IPS-18a (cell line): ENCODE data around the gene TMOD1.

Experiments
- H3K27ac ChIP-seq: one replicate; pipeline ENCODE4 v1.5.1; 2013; ENCODE audit warnings: low read length
- H3K27me3 ChIP-seq: one replicate; pipeline ENCODE4 v1.6.1; 2013; ENCODE audit warnings: mild to moderate bottlenecking, low read length; ENCODE audit not compliant: control insufficient read depth, insufficient read depth
- H3K36me3 ChIP-seq: one replicate; pipeline ENCODE4 v1.6.1; 2013; ENCODE audit warnings: low read depth, low read length; ENCODE audit not compliant: control insufficient read depth
- H3K4me1 ChIP-seq: one replicate; pipeline ENCODE4 v1.6.1; 2013; ENCODE audit warnings: low read depth, low read length; ENCODE audit not compliant: control insufficient read depth
- H3K4me3 ChIP-seq: one replicate; pipeline ENCODE4 v1.5.1; 2013; ENCODE audit warnings: low read length
- H3K9ac ChIP-seq: one replicate; pipeline ENCODE4 v1.6.1; 2013; ENCODE audit warnings: mild to moderate bottlenecking, low read length, moderate library complexity
- H3K9me3 ChIP-seq: one replicate; pipeline ENCODE4 v1.6.1; 2013; ENCODE audit warnings: low read depth, low read length; ENCODE audit not compliant: control insufficient read depth

The TMOD1 gene

DNA sequence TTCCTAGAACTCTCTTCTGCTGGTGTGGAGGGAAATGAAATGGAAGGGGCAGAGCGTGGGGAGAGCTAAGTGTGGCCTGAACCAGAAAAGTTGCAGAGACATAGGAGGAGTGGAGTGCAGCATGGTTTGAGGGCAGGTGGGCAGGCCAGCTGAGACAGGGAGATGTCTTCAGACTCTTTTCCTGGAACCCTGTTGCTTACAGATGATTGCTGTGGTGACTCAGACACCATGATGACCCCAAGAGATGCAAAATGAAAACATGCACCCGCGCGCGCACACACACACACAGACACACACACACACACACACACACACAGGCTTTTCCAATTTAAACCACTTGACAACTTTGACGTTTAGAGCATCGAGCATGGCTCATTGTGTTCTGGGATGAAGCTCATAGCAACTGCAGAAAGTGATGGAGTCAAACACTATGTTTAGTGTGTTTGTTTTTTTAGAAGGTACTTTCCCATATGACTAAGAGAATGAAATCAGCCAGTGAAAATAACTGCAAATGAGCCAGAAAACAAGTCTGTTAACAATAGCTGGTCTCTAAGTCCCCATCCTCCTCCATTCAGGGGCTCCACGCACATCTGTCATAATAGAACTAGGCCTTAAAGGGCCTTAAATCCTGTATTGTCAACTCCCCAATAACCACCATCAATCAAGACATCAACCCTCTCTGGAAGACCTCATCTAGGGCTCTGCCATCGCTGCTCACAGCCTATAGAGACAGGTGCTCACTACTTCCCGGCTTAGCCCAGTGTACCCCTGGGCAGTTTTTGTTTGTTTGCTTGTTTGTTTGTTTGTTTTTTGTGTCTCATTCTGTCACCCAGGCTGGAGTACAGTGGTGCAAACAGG lies 9.6 kb downstream of the TMOD1 start:
- H3K9me3 ChIP-seq = no peaks in the 10 kb centered on the region
- H3K36me3 ChIP-seq = no peaks in the 10 kb centered on the region
- peaks cover 6% of the 10 kb centered on the region for H3K27me3 ChIP-seq
- H3K27ac ChIP-seq = no peak overlapping the region
- no peaks in the 10 kb centered on the region for H3K4me1 ChIP-seq
- H3K9ac ChIP-seq = no peak overlapping the region
- H3K4me3 ChIP-seq = no peak overlapping the region

DNA sequence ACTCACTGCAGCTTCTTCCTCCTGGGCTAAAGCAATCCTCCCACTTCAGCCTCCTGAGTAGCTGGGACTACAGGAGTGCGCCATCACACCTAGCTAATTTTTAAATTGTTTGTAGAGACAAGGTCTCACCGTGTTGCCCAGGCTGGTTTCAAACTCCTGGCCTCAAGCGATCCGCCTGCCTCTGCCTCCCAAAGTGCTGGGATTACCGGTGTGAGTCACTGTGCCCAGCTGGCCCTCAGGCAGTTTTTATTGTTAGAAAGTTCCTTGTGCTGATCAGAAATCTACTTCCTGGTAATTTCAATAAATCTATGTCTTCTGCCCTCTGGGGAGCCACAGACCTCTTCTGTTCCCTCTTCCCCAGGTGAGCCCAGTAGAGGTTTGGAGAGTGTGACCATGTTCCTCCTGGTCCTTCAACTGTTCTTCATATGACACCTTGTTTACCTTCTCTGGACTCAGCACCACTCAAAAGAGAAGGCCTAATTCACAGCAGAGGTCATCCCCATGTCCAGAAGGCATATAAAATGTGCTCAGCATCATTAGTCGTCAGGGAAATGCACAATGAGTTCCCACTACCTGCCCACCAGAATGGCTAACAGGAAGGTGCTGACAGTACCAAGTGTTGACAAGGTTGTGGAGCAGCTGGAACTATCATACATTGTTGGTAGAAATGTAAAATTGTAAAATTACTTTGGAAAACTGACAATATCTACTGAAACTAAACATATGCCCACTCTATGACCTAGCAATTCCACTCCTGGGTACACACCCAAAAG lies 10.4 kb downstream of the TMOD1 start:
- no peak overlapping the region for H3K4me3 ChIP-seq
- no peaks in the 10 kb centered on the region for H3K27me3 ChIP-seq
- no peak overlapping the region for H3K27ac ChIP-seq
- no peak overlapping the region for H3K9ac ChIP-seq
- H3K9me3 ChIP-seq = no peaks in the 10 kb centered on the region
- no peaks in the 10 kb centered on the region for H3K36me3 ChIP-seq
- H3K4me1 ChIP-seq = no peaks in the 10 kb centered on the region

DNA sequence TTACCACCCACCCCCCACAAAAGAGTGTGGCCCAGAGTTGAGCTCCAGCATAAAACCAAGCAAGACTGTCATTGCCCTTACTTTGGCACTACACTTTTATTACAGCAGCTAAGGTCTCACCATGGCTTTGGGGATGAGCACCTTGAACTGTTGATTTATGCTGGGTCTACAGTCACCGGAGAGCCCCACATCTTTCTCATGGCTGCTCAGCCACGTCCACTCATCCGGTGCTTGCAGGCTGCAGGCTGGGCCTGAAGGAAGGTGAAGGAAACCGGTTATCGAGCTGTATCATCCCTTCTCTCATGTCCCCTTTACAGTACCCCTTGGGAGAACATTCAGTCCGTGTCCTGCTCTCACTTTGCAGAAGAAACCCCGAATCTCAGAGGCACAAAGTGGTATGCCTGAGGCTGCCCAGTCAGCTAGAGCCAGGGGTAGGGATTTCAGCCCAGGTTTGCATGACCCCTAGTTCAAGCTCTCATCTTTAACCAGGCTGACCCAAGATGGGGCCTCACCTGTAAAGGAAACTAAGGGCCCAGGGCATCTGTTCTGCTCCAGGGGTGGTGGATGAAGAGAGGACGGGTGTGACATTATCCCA lies 11.6 kb downstream of the TMOD1 start:
- Histone ChIP-seq H3K9me3 (no peaks in the 10 kb centered on the region), H3K9ac (no peak overlapping the region), H3K4me1 (no peaks in the 10 kb centered on the region), H3K4me3 (no peak overlapping the region), H3K27ac (no peak overlapping the region), H3K27me3 (no peaks in the 10 kb centered on the region), H3K36me3 (no peaks in the 10 kb centered on the region)

DNA sequence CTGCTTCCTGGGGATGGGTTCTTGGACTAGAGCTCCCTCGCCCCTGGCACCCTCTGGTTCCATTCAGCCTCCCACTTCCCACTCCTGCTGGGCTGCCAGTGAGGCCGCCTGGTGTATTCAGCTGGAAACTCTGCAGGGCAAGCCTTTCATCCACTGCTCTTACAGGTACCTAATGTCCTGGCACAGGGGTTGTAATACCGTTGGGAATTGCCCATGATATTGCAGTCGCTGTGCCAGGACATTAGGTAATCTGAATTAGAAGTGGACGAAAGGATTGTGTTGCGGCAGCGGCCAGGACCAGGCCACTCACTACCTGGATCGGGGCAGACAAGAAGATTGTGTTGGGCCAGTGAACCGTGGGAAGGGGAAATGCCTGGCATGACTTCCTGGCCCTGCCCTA lies 13.1 kb downstream of the TMOD1 start:
- no peaks in the 10 kb centered on the region for H3K36me3 ChIP-seq
- H3K9me3 ChIP-seq = no peaks in the 10 kb centered on the region
- no peaks in the 10 kb centered on the region for H3K4me1 ChIP-seq
- no peak overlapping the region for H3K27ac ChIP-seq
- H3K9ac ChIP-seq = no peak overlapping the region
- H3K4me3 ChIP-seq = no peak overlapping the region
- no peaks in the 10 kb centered on the region for H3K27me3 ChIP-seq

DNA sequence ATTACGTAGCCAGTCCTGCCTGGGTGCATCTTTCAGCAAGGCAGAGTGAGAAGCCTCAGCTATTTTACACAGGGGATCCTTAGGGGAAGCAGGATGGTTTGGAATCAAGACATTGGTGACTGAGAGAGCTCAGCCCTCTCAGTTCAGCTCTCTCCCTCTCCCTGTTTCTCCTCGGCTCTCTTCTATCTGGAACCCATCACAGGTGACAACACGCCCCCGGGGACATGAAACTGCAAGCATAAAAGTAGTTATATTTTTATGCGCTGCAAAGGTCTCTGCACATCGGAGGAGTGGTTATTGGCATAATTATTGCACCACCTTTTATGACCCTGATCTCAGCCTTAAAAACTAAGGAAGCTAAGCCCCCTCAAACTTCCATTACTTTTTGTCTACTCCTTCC lies 14.2 kb downstream of the TMOD1 start:
- Histone ChIP-seq H3K9me3 (no peaks in the 10 kb centered on the region), H3K4me3 (no peak overlapping the region), H3K27ac (no peak overlapping the region), H3K4me1 (no peaks in the 10 kb centered on the region), H3K9ac (no peak overlapping the region), H3K27me3 (no peaks in the 10 kb centered on the region), H3K36me3 (no peaks in the 10 kb centered on the region)

DNA sequence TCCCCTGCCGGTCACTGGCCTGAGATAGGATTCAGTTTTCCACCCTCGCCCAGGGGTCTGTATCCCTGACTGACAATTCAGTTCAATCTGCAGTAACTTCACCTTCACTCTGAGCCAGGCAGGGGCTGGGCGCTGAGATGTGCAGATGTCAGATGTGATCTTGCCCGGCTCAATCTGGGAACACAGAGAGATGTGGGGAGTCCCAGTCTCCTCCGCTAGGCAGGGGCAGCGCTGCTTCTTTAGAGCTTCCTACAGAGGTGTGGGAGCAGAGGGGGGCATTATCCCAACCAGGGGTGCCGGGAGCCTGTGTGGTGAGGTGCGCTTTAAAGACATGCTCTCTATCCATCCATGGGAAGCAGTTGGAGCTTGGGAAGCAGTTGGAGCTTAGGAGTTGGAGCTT lies 14.6 kb downstream of the TMOD1 start:
- Histone ChIP-seq H3K4me3 (no peak overlapping the region), H3K27ac (no peak overlapping the region)

DNA sequence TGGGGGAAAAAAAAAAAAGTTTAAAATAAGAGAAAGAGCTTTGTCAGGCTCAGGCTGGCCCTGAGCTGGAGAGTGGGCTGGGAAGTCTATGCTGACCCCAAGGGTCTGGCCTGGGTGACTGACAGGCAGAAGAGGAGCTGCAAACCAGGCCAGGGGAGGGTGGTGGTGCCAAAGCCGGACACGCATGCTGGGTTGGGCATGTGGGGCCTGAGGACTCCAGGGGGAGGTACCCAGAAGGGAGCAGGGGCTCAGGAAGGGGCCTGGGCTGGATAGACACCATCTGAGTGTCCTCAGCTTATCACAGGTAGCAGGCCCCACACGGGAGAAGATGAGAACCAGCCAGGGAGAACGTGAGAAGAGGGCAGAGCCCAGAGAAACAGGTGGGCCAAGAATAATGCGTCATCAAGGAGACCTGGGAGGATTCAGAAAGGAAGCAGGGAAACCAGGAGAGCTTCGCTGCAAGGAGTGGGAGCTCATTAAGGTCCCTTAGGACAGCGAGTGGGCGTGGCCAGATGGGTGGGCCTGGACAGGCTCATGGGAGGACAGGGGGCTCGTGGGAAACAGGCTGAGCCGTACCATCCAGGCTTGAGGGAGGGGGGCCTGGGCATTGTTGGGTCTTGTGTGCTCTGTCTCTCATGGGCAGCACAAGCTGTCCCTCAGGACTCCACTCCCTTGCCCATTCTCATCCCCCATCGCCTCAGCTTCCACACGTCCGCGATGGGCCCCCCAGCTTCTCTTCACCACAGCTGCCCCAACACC lies 16.0 kb downstream of the TMOD1 start:
- H3K27ac ChIP-seq = no peak overlapping the region
- no peaks in the 10 kb centered on the region for H3K27me3 ChIP-seq
- no peak overlapping the region for H3K9ac ChIP-seq
- no peaks in the 10 kb centered on the region for H3K4me1 ChIP-seq
- no peaks in the 10 kb centered on the region for H3K9me3 ChIP-seq
- H3K4me3 ChIP-seq = no peak overlapping the region
- no peaks in the 10 kb centered on the region for H3K36me3 ChIP-seq

More for the DNA sequence above, 14.6 kb downstream of the TMOD1 start:
- no peaks in the 10 kb centered on the region for H3K36me3 ChIP-seq
- no peaks in the 10 kb centered on the region for H3K4me1 ChIP-seq
- H3K9me3 ChIP-seq = no peaks in the 10 kb centered on the region
- H3K27me3 ChIP-seq = no peaks in the 10 kb centered on the region
- H3K9ac ChIP-seq = no peak overlapping the region

DNA sequence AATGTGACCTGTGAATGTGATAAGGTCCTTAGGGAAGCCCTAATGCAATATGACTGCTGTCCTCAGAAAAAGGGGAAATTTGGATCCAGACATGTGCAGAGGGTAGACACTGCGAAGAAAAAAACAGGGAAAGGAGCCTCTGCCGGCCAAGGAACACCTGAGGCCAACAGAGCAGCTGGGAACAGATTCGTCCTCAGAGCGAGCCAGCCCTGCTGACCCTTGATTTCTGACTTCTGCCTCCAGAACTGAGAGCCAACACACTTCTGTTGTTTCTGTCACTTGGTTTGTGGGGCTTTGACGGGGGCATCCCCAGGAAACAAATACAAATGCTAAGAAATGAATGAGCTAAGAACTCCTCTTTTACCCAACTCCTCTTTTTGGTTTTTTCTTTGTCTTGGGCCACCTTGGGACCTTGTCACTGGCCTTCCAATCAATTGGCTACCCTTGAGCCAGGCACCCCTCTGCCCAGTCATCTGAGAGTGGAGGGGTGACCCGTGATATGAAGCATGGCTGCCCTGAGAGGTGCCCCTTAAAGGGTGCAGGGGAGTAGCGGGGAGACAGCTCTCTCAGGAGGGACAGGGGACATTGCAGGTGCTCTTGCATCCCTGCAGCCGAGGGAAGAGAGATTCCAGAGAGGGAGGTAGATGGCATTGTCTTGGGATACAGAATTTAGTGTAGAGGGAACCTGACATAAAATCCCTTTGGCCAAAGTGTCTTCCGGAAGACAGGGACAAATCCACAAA lies 16.9 kb downstream of the TMOD1 start:
- Histone ChIP-seq H3K9me3 (no peaks in the 10 kb centered on the region), H3K36me3 (no peaks in the 10 kb centered on the region), H3K27ac (no peak overlapping the region), H3K27me3 (no peaks in the 10 kb centered on the region), H3K4me1 (no peaks in the 10 kb centered on the region), H3K4me3 (no peak overlapping the region), H3K9ac (no peak overlapping the region)

DNA sequence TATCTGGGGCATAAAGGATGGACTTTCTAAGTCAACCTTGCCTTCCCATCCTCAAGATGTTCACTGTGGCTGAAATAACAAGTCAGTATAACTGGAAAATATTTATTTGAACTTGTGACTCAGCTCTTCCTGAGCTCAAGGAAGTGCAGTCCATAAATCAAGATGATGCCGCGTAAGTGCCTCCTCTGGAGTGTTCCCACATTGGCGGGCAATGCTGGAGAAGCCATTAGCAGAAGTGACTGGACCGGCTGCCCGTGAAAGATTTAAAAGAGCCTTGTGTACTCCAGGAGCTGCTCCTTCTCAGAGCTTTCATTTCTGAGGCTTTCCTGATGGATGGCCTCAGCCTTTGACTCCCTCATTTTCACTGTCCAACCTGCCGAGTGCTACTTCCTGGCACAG lies 17.4 kb downstream of the TMOD1 start:
- H3K9me3 ChIP-seq = no peaks in the 10 kb centered on the region
- H3K27me3 ChIP-seq = no peaks in the 10 kb centered on the region
- no peaks in the 10 kb centered on the region for H3K4me1 ChIP-seq
- H3K9ac ChIP-seq = no peak overlapping the region
- H3K4me3 ChIP-seq = no peak overlapping the region
- H3K27ac ChIP-seq = no peak overlapping the region
- H3K36me3 ChIP-seq = no peaks in the 10 kb centered on the region

DNA sequence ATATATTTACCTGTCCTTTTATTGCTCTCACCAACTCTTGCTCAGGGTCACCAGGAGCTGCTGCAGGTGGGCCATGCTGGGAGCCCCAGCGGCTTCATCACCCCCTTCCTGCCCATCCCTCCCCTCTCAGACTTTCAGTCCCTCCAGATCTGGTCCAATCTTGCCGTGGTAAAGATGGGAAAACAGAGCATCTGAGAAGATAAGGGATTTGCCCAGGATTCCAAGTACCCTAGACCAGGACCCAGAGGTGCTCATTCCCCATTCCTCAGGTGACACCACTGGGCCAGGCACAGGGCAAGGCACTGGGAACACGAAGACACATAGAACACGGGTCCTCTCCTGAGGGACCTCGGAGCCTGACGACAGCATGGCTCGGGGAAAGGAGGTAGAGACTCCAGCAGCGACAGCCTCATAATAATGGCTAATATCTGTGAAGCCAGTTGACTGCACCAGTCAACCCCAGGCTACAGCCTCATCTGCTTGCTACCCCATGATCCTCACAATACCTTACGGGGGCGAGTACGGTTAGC lies 18.0 kb downstream of the TMOD1 start:
- no peak overlapping the region for H3K27ac ChIP-seq
- H3K4me1 ChIP-seq = no peaks in the 10 kb centered on the region
- H3K9me3 ChIP-seq = no peaks in the 10 kb centered on the region
- no peak overlapping the region for H3K9ac ChIP-seq
- no peaks in the 10 kb centered on the region for H3K36me3 ChIP-seq
- no peaks in the 10 kb centered on the region for H3K27me3 ChIP-seq
- H3K4me3 ChIP-seq = no peak overlapping the region
